Nephron (organoid): ENCODE data around the gene HYAL3.

Source experiments
- H3K27ac Mint-ChIP-seq, 3 experiments: 2 replicates each; pipeline ENCODE4 v1.8.0; 2020; ENCODE audit warnings: mixed read lengths in 3 of 3, mild to moderate bottlenecking in 2 of 3, moderate library complexity in 1 of 3
- H3K27me3 Mint-ChIP-seq: 2 replicates; pipeline ENCODE4 v1.8.0; 2021; ENCODE audit warnings: low read depth, mild to moderate bottlenecking, moderate library complexity, mixed read lengths
- H3K36me3 Mint-ChIP-seq: 2 replicates; pipeline ENCODE4 v1.8.0; 2020; ENCODE audit warnings: low read depth, mixed read lengths
- H3K4me1 Mint-ChIP-seq: 2 replicates; pipeline ENCODE4 v1.8.0; 2020; ENCODE audit warnings: mixed read lengths
- H3K4me3 Mint-ChIP-seq, 3 experiments: 2 replicates each; pipeline ENCODE4 v1.8.0; 2020; ENCODE audit warnings: mild to moderate bottlenecking in 3 of 3, mixed read lengths in 3 of 3, moderate library complexity in 2 of 3
- H3K9me3 Mint-ChIP-seq: 2 replicates; pipeline ENCODE4 v1.8.0; 2020; ENCODE audit warnings: mixed read lengths
- CTCF ChIP-seq, 3 experiments: fragments of 200-600 bp; sonication (generic); IDR thresholded peaks; one replicate each; pipeline ENCODE4 v1.5.0; 2021; ENCODE audit warnings: antibody characterized with exemption in 3 of 3; ENCODE audit not compliant: unreplicated experiment in 3 of 3

The HYAL3 gene

DNA sequence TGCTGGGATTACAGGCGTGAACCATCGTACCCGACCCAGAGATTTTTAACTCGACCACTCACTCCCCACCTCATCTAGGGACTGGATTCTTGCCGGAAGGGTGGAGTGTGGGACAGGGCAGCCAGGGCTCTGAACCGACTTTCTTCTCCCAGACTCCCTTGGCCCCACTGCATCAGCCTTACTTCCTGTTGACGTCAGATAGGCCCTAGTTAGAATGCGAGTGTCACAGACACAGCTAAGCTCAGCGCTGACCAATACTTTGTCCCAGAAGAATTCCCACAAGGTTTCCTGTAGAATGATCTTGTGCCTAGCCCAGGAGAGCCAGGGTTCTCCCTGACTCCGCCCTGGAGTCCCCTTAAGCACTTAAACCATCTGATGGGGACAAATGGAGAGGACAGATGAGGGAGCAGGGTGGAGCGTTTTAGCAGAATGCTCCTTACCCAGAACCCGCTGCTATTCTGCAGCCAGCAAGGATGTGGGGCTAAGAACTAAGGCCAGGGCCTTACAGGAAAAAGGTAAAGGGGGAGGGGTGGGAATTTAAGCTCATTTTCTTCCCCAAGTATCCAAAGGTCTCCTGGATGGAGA, 34.6 kb upstream of the HYAL3 start:
- Mint-ChIP-seq H3K4me1 (peaks cover 33% of the 10 kb centered on the region), H3K4me3 (peak overlapping the region; percentile 67 to 80 (median 74)), H3K27me3 (peaks cover 4% of the 10 kb centered on the region), H3K9me3 (no peaks in the 10 kb centered on the region), H3K36me3 (peaks cover 10% of the 10 kb centered on the region), H3K27ac (peak overlapping the region in 2 of 3 experiments; percentile 19 to 39)
- no peak for TF ChIP-seq CTCF (IDR thresholded peaks at IDR 0.05; ENCODE audit: unreplicated experiment in 3 of 3)

DNA sequence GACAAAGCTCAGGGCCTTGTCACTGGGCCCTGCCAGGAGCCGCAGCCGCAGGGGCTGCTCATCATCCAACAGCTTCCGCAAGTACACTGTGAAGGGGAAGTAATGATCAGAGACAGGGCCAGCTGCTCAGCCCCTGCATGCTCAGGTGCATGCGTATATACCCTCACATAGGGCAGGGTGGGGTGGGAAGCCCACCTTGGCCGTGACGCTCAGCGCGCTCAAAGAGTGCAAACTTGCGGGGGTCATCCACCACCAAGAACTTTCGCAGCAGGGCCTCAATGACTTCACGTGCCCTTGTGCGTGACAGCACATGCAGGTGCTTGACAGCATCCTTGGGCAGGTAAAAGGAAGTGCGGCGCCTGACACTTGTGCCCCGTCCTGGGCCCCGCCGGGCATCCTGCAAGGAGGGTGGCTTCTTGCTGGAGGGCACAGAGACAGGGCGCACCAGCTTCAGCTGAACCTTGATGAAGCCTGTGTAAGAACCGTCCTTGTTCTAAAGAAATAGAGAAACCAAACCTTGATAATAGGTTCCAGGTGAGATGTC, 32.2 kb upstream of the HYAL3 start:
- H3K36me3 Mint-ChIP-seq: peaks cover 10% of the 10 kb centered on the region
- H3K4me1 Mint-ChIP-seq: peaks cover 25% of the 10 kb centered on the region
- H3K9me3 Mint-ChIP-seq: no peaks in the 10 kb centered on the region
- no peak overlapping the region for H3K27ac Mint-ChIP-seq
- no peaks in the 10 kb centered on the region for H3K27me3 Mint-ChIP-seq
- no peak overlapping the region for H3K4me3 Mint-ChIP-seq
- TF ChIP-seq CTCF (IDR thresholded peaks at IDR 0.05; ENCODE audit: unreplicated experiment in 3 of 3): no peak

- Mint-ChIP-seq H3K27me3 (no peaks in the 10 kb centered on the region), H3K4me1 (peaks cover 19% of the 10 kb centered on the region), H3K9me3 (no peaks in the 10 kb centered on the region), H3K4me3 (peak overlapping the region in 2 of 3 experiments; percentile 42 to 56), H3K36me3 (peaks cover 10% of the 10 kb centered on the region), H3K27ac (no peak overlapping the region)
- TF ChIP-seq CTCF (IDR thresholded peaks at IDR 0.05; ENCODE audit: unreplicated experiment in 3 of 3): no peak
Observed at GRCh38 chr3:50330330-50330729, 31.1 kb upstream of the HYAL3 start.

GRCh38 chr3:50327943-50328691, 28.9 kb upstream of the HYAL3 start, which contains the start of gene TUSC2:
TSS of gene TUSC2 (minus strand) at chr3:50328223. CDS start at chr3:50328099, 124 bp downstream.
- TF ChIP-seq CTCF (IDR thresholded peaks at IDR 0.05; ENCODE audit: unreplicated experiment in 3 of 3): no peak
- no peaks in the 10 kb centered on the region for H3K27me3 Mint-ChIP-seq
- peaks cover 15% of the 10 kb centered on the region for H3K36me3 Mint-ChIP-seq
- H3K4me1 Mint-ChIP-seq: peaks cover 19% of the 10 kb centered on the region
- H3K4me3 Mint-ChIP-seq: peak within 1 kb of the TSS; percentile 89 to 99 (median 96)
- no peaks in the 10 kb centered on the region for H3K9me3 Mint-ChIP-seq
- peak within 1 kb of the TSS; percentile 75 to 97 (median 91) for H3K27ac Mint-ChIP-seq

GRCh38 chr3:50327129-50327528, 27.9 kb upstream of the HYAL3 start:
- no peaks in the 10 kb centered on the region for H3K27me3 Mint-ChIP-seq

More at GRCh38 chr3:50327129-50327528, 27.9 kb upstream of the HYAL3 start:
- Mint-ChIP-seq H3K27ac (no peak overlapping the region), H3K4me3 (peak overlapping the region; percentile 89 to 99 (median 96)), H3K4me1 (peaks cover 22% of the 10 kb centered on the region), H3K9me3 (no peaks in the 10 kb centered on the region), H3K36me3 (peaks cover 15% of the 10 kb centered on the region)
- TF ChIP-seq CTCF (IDR thresholded peaks at IDR 0.05; ENCODE audit: unreplicated experiment in 3 of 3): no peak
